HCT116 (cell line): Measurements from ENCODE around the gene ATN1. TPM values are rescaled to one million over a fixed set of nuclear protein-coding genes. Genes with fewer than 3 reads are reported as not detected.
A peak's percentile ranks its signal among the peaks of the same experiment; 100 is the strongest.

ENCODE experiments used
- ATAC-seq: fragments of 200-7000 bp; cut with Tn5 transposase; 2 replicates; pipeline ENCODE4 v1.9.1; 2020; ENCODE audit warnings: mild to moderate bottlenecking, moderate library complexity
- BruUV-seq: library from RNA; stranded (reverse); fragments of 400-500 nt; replicated peaks from 2 replicates; lab custom pipeline; 2021; lab: Mats Ljungman, UMichigan
- CTCF ChIA-PET: fragments of 300-600 bp; sonication (Branson Sonifier 250); formaldehyde crosslinking; loops from one replicate; lab custom pipeline; 2021; ENCODE audit warnings: antibody characterized with exemption; lab: Charles Lee
- POLR2A ChIA-PET: fragments of 300-600, 350-600 bp; sonication (Branson Sonifier 250); formaldehyde crosslinking; loops from one replicate; lab custom pipeline; 2021; ENCODE audit warnings: antibody characterized with exemption; lab: Charles Lee
- RAD21 ChIA-PET, 2 experiments: fragments of 300-600 bp; sonication (Branson Sonifier 250); formaldehyde crosslinking; loops; one replicate each; lab custom pipeline; 2023; ENCODE audit warnings: low total read pairs in 2 of 2; ENCODE audit not compliant: uncharacterized antibody in 2 of 2, unreplicated experiment in 2 of 2, low non-redundant PET in 1 of 2; lab: Charles Lee
- DNase-seq: peaks from one replicate; pipeline ENCODE4 v3.0.0-alpha.2; 2010; ENCODE audit warnings: low read depth, low spot score
- H2AFZ ChIP-seq: fragments of 200-600 bp; shearing (Covaris generic), sonication (generic); 2 replicates; pipeline ENCODE4 v1.6.1; 2017; ENCODE audit warnings: low read depth, mixed run types, mixed read lengths, antibody characterized with exemption, low read length; ENCODE audit not compliant: poor library complexity, severe bottlenecking
- H3K27ac ChIP-seq: 2 replicates; pipeline ENCODE4 v1.5.1; 2012; ENCODE audit warnings: low read depth, low read length
- H3K27me3 ChIP-seq: fragments of 200-600 bp; sonication (generic); 2 replicates; pipeline ENCODE4 v1.6.1; 2016; ENCODE audit warnings: mixed run types, low read length, mixed read lengths; ENCODE audit not compliant: insufficient read depth
- H3K36me3 ChIP-seq, 2 experiments: fragments of 200-500 bp in 1 of 2; fragments of 200-600 bp in 1 of 2; sonication (Bioruptor generic) in 1 of 2; sonication (generic) in 1 of 2; 2 replicates each; pipeline versions ENCODE4 v1.5.1 to v1.6.1; 2014 to 2016; ENCODE audit warnings: low read length in 2 of 2, inconsistent platforms in 1 of 2, mixed read lengths in 1 of 2, mixed run types in 1 of 2; ENCODE audit not compliant: insufficient read depth in 2 of 2, control insufficient read depth in 1 of 2
- H3K4me1 ChIP-seq, 2 experiments: fragments of 200-600 bp in 1 of 2; sonication (generic) in 1 of 2; 2 replicates each; pipeline versions ENCODE4 v1.5.1 to v1.6.1; 2012 to 2017; ENCODE audit warnings: low read length in 2 of 2, inconsistent platforms in 1 of 2, mild to moderate bottlenecking in 1 of 2, mixed read lengths in 1 of 2, mixed run types in 1 of 2, moderate library complexity in 1 of 2; ENCODE audit not compliant: insufficient read depth in 2 of 2, control insufficient read depth in 1 of 2
- H3K4me2 ChIP-seq: fragments of 200-600 bp; sonication (generic); 2 replicates; pipeline ENCODE4 v1.6.1; 2017; ENCODE audit warnings: mixed run types, low read length, mixed read lengths
- H3K4me3 ChIP-seq, 2 experiments: fragments of 200-600 bp in 1 of 2; sonication (generic) in 1 of 2; replicated peaks in 1 of 2; 2 replicates each; pipeline ENCODE4 v1.5.1; 2011 to 2016; ENCODE audit warnings: low read length in 2 of 2, control low read depth in 1 of 2, low read depth in 1 of 2, mild to moderate bottlenecking in 1 of 2, mixed read lengths in 1 of 2, mixed run types in 1 of 2
- H3K79me2 ChIP-seq: fragments of 200-600 bp; sonication (generic); 2 replicates; pipeline ENCODE4 v1.6.1; 2017; ENCODE audit warnings: mild to moderate bottlenecking, mixed run types, low read length, moderate library complexity, mixed read lengths; ENCODE audit not compliant: insufficient read depth
- H3K9ac ChIP-seq: fragments of 200-600 bp; sonication (generic); 2 replicates; pipeline ENCODE4 v1.6.1; 2016; ENCODE audit warnings: low read length, mixed read lengths
- H3K9me2 ChIP-seq: fragments of 200-600 bp; sonication (generic), shearing (Covaris generic); 2 replicates; pipeline ENCODE4 v1.6.1; 2017; ENCODE audit warnings: mixed run types, mild to moderate bottlenecking, moderate library complexity; ENCODE audit not compliant: insufficient read depth
- H3K9me3 ChIP-seq, 2 experiments: fragments of 200-500 bp in 1 of 2; fragments of 200-600 bp in 1 of 2; sonication (Bioruptor generic) in 1 of 2; sonication (generic) in 1 of 2; 2 replicates each; pipeline ENCODE4 v1.6.1; 2014 to 2017; ENCODE audit warnings: low read length in 2 of 2, mixed read lengths in 2 of 2, inconsistent platforms in 1 of 2, low read depth in 1 of 2, mild to moderate bottlenecking in 1 of 2, mixed run types in 1 of 2, moderate library complexity in 1 of 2; ENCODE audit not compliant: control insufficient read depth in 1 of 2, insufficient read depth in 1 of 2
- H4K20me1 ChIP-seq: fragments of 200-600 bp; sonication (generic), shearing (Covaris generic); 2 replicates; pipeline ENCODE4 v1.6.1; 2017; ENCODE audit warnings: mixed run types, mild to moderate bottlenecking, moderate library complexity; ENCODE audit not compliant: insufficient read depth
- ATF3 ChIP-seq: IDR thresholded peaks from 2 replicates; pipeline ENCODE4 v1.6.1; 2012
- EZH2phosphoT487 ChIP-seq: fragments of 200-600 bp; IDR thresholded peaks from 2 replicates; pipeline ENCODE4 v1.6.1; 2018; ENCODE audit warnings: antibody characterized with exemption, borderline replicate concordance
- POLR2A ChIP-seq: IDR thresholded peaks from 2 replicates; pipeline ENCODE4 v1.7.0; 2011; ENCODE audit warnings: borderline replicate concordance; ENCODE audit not compliant: insufficient read depth, insufficient read length; ENCODE audit errors: extremely low read depth
- POLR2AphosphoS5 ChIP-seq: IDR thresholded peaks from 2 replicates; pipeline ENCODE4 v1.6.1; 2011; ENCODE audit warnings: mild to moderate bottlenecking, low read depth, low read length, moderate library complexity
- intact Hi-C: fragments of 100-400 bp; cut with micrococcal nuclease; formaldehyde crosslinking; loops from 2 replicates; pipeline ENCODE4 v1.10.0; 2022
- total RNA-seq: library from RNA; stranded (reverse); gene quantifications from one replicate; pipeline ENCODE4 v1.2.1, GENCODE V29; 2021; ENCODE audit not compliant: unreplicated experiment

The ATN1 gene
- total RNA-seq, 1 experiment from 2014 or later: 104 TPM

- ChIA-PET CTCF (no interaction called here), POLR2A (interaction anchor here (9.9 kb wide), 1 partner anchor 19 kb away, joined by 269 read pairs; the partner anchor contains the start of genes C12orf57 and RNU7-1), RAD21 (no interaction called here)
- peak overlapping the region; percentile 100 for H3K9ac ChIP-seq
- H3K9me2 ChIP-seq: no peaks in the 10 kb centered on the region
- intact Hi-C loops: no loop called here
- H3K4me2 ChIP-seq: peak overlapping the region; percentile 87; the same call in 1 of the 2 replicates
- no peaks in the 10 kb centered on the region for H3K27me3 ChIP-seq
- H3K4me3 ChIP-seq: no peak overlapping the region
- H2AFZ ChIP-seq: no peak overlapping the region
- peaks cover 27 to 67% of the 10 kb centered on the region in 2 experiments for H3K4me1 ChIP-seq
- no peaks in the 10 kb centered on the region for H3K9me3 ChIP-seq
- H3K27ac ChIP-seq: peak overlapping the region; percentile 97
- DNase-seq: no peak
- peaks cover 8% of the 10 kb centered on the region; the same call in 1 of the 2 replicates for H4K20me1 ChIP-seq
- BruUV-seq: no TSS peak
- H3K79me2 ChIP-seq: peaks cover 81% of the 10 kb centered on the region
- no peak for ATAC-seq
- TF ChIP-seq ATF3: no peak
- TF ChIP-seq POLR2AphosphoS5: peak; percentile 54; the same call in 1 of the 2 replicates
- peaks cover 21 to 39% of the 10 kb centered on the region in 2 experiments; a peak in 2 of 4 replicates for H3K36me3 ChIP-seq
Measured at GRCh38 chr12:6966351-6966750, 38.6 kb downstream of the ATN1 start.

GRCh38 chr12:6967651-6968100, 39.9 kb downstream of the ATN1 start:
- peak overlapping the region; percentile 7; the same call in 1 of the 2 replicates for H3K4me2 ChIP-seq
- RAD21 ChIA-PET: no interaction called here

More at GRCh38 chr12:6967651-6968100, 39.9 kb downstream of the ATN1 start:
- no TSS peak for BruUV-seq
- POLR2A ChIA-PET: interaction anchor here (0.6 to 2.8 kb wide), 2 partner anchors 21 to 31 kb away, joined by 3 to 13 read pairs; no protein-coding TSS in a partner anchor
- ATAC-seq (no peak), DNase-seq (no peak)
- no peaks in the 10 kb centered on the region for H3K27me3 ChIP-seq
- CTCF ChIA-PET: no interaction called here
- peaks cover 21 to 44% of the 10 kb centered on the region in 2 experiments; a peak in 2 of 4 replicates for H3K36me3 ChIP-seq
- H3K9me3 ChIP-seq: no peaks in the 10 kb centered on the region
- H3K27ac ChIP-seq: peak overlapping the region; percentile 61
- intact Hi-C loops: no loop called here
- TF ChIP-seq EZH2phosphoT487 (no peak), POLR2A (peak; percentile 2)
- H2AFZ ChIP-seq: no peak overlapping the region
- no peak overlapping the region for H3K4me3 ChIP-seq
- peaks cover 31 to 65% of the 10 kb centered on the region in 2 experiments for H3K4me1 ChIP-seq
- peaks cover 8% of the 10 kb centered on the region; the same call in 1 of the 2 replicates for H4K20me1 ChIP-seq
- H3K79me2 ChIP-seq: peaks cover 95% of the 10 kb centered on the region
- H3K9ac ChIP-seq: peak overlapping the region; percentile 93
- H3K9me2 ChIP-seq: no peaks in the 10 kb centered on the region
